ENCODE measurements around the gene CALCOCO1. TPM values are rescaled to one million over a fixed set of nuclear protein-coding genes. Genes with fewer than 3 reads are reported as not detected.

Gene CALCOCO1
- total and polyA plus RNA-seq, 4 donors, result 24.4 to 67.4 (median 43.2) TPM

GRCh38 chr12:53703756-53704155 lies 23.5 kb downstream of the CALCOCO1 start:
- H3K27me3 ChIP-seq (ENCODE audit: control insufficient read depth in 4 of 4, insufficient read depth in 4 of 4, low read length in 3 of 4), result peaks cover 0 to 10% (median 3%) of the 10 kb centered on the region in 4 donors
- WGBS, result 73% methylated on average over 4 of the region's 4 CpGs
- no peak overlapping the region for H3K27ac ChIP-seq (ENCODE audit: low read depth in 1 of 2, low read length in 2 of 2)

GRCh38 chr12:53701518-53702264 lies 25.6 kb downstream of the CALCOCO1 start:
- Histone ChIP-seq H3K9ac (ENCODE audit: low read depth in 1 of 2, low read length in 2 of 2) (no peak overlapping the region), H3K36me3 (ENCODE audit: control insufficient read depth in 4 of 4, insufficient read depth in 3 of 4, low read depth in 1 of 4, low read length in 3 of 4) (no peaks in the 10 kb centered on the region), H3K27ac (ENCODE audit: low read depth in 1 of 2, low read length in 2 of 2) (no peak overlapping the region), H3K4me1 (ENCODE audit: control insufficient read depth in 4 of 4, insufficient read depth in 4 of 4, low read length in 3 of 4) (peaks cover 0 to 2% (median 1%) of the 10 kb centered on the region in 4 donors), H3K9me3 (ENCODE audit: control insufficient read depth in 4 of 4, low read length in 3 of 4) (no peaks in the 10 kb centered on the region), H3K27me3 (ENCODE audit: control insufficient read depth in 4 of 4, insufficient read depth in 4 of 4, low read length in 3 of 4) (peaks cover 4 to 15% (median 4%) of the 10 kb centered on the region in 4 donors), H3K4me3 (ENCODE audit: low read depth in 1 of 3, low read length in 3 of 3) (no peak overlapping the region)
- TF ChIP-seq FOXA2 (IDR thresholded peaks at IDR 0.05) (no peak), ZBTB33 (IDR thresholded peaks at IDR 0.05) (no peak), CTCF (IDR thresholded peaks at IDR 0.05; ENCODE audit: low read depth, low read length, missing input control) (peak; percentile 96), RAD21 (IDR thresholded peaks at IDR 0.05) (peak; percentile 94 to 96), YY1 (IDR thresholded peaks at IDR 0.05) (no peak), EGR1 (IDR thresholded peaks at IDR 0.05; ENCODE audit: low read depth in 2 of 2) (no peak), HNF4G (IDR thresholded peaks at IDR 0.05) (no peak)
- peak; percentile 83 for DNase-seq (ENCODE audit: low spot score)
- 2% methylated on average over 8 of the region's 8 CpGs for WGBS

More at GRCh38 chr12:53703756-53704155, 23.5 kb downstream of the CALCOCO1 start:
- H3K4me1 ChIP-seq (ENCODE audit: control insufficient read depth in 4 of 4, insufficient read depth in 4 of 4, low read length in 3 of 4), result no peaks in the 10 kb centered on the region
- H3K9ac ChIP-seq (ENCODE audit: low read depth in 1 of 2, low read length in 2 of 2), result no peak overlapping the region
- TF ChIP-seq RAD21 (IDR thresholded peaks at IDR 0.05), result no peak
- no peaks in the 10 kb centered on the region for H3K36me3 ChIP-seq (ENCODE audit: control insufficient read depth in 4 of 4, insufficient read depth in 3 of 4, low read depth in 1 of 4, low read length in 3 of 4)
- DNase-seq (ENCODE audit: low spot score), result no peak
- H3K4me3 ChIP-seq (ENCODE audit: low read depth in 1 of 3, low read length in 3 of 3), result no peak overlapping the region
- no peaks in the 10 kb centered on the region for H3K9me3 ChIP-seq (ENCODE audit: control insufficient read depth in 4 of 4, low read length in 3 of 4)

GRCh38 chr12:53700567-53700966 lies 26.7 kb downstream of the CALCOCO1 start:
- WGBS, result 59% methylated on average over 6 of the region's 6 CpGs
- no peak overlapping the region for H3K27ac ChIP-seq (ENCODE audit: low read depth in 1 of 2, low read length in 2 of 2)
- H3K9ac ChIP-seq (ENCODE audit: low read depth in 1 of 2, low read length in 2 of 2), result no peak overlapping the region
- peaks cover under 1 to 8% (median 5%) of the 10 kb centered on the region in 4 donors for H3K4me1 ChIP-seq (ENCODE audit: control insufficient read depth in 4 of 4, insufficient read depth in 4 of 4, low read length in 3 of 4)
- no peak for DNase-seq (ENCODE audit: low spot score)
- H3K9me3 ChIP-seq (ENCODE audit: control insufficient read depth in 4 of 4, low read length in 3 of 4), result no peaks in the 10 kb centered on the region
- no peaks in the 10 kb centered on the region for H3K36me3 ChIP-seq (ENCODE audit: control insufficient read depth in 4 of 4, insufficient read depth in 3 of 4, low read depth in 1 of 4, low read length in 3 of 4)
- peaks cover 4 to 15% (median 4%) of the 10 kb centered on the region in 4 donors for H3K27me3 ChIP-seq (ENCODE audit: control insufficient read depth in 4 of 4, insufficient read depth in 4 of 4, low read length in 3 of 4)
- H3K4me3 ChIP-seq (ENCODE audit: low read depth in 1 of 3, low read length in 3 of 3), result no peak overlapping the region
- TF ChIP-seq TAF1 (conservative IDR thresholded peaks at IDR 0.05), result no peak
- no peak for TF ChIP-seq CTCF (IDR thresholded peaks at IDR 0.05; ENCODE audit: low read depth, low read length, missing input control)
- TF ChIP-seq JUND (IDR thresholded peaks at IDR 0.05), result no peak
- TF ChIP-seq FOXA2 (IDR thresholded peaks at IDR 0.05), result no peak
- no peak for TF ChIP-seq GABPA (IDR thresholded peaks at IDR 0.05 in 1 of 2, conservative IDR thresholded peaks at IDR 0.05 in 1 of 2)
- TF ChIP-seq SP1 (IDR thresholded peaks at IDR 0.05), result no peak
- TF ChIP-seq HNF4G (IDR thresholded peaks at IDR 0.05), result no peak
- TF ChIP-seq YY1 (IDR thresholded peaks at IDR 0.05), result no peak
- no peak for TF ChIP-seq REST (IDR thresholded peaks at IDR 0.05)
- TF ChIP-seq MAX (IDR thresholded peaks at IDR 0.05), result no peak
- TF ChIP-seq NR2F2 (IDR thresholded peaks at IDR 0.05), result no peak
- TF ChIP-seq ATF3 (IDR thresholded peaks at IDR 0.05), result no peak
